Ascending aorta (tissue), 2 donors: ENCODE measurements around the gene PF4V1. TPM values are rescaled to one million over a fixed set of nuclear protein-coding genes. Genes with fewer than 3 reads are reported as not detected.

Experiments
- DNase-seq, 2 donors: peaks; one replicate each; pipeline ENCODE4 v3.0.0-alpha.2; 2019; ENCODE audit warnings: low spot score in 2 of 2
- H3K27ac ChIP-seq, 2 donors: fragments of 200-600 bp; sonication (generic); one replicate each; pipeline ENCODE4 v1.5.1; 2016 to 2017; ENCODE audit warnings: mild to moderate bottlenecking in 1 of 2
- H3K27me3 ChIP-seq: fragments of 200-600 bp; sonication (generic); one replicate; pipeline ENCODE4 v1.5.1; 2017
- H3K36me3 ChIP-seq, 2 donors: fragments of 200-600 bp; sonication (generic); one replicate each; pipeline ENCODE4 v1.5.1; 2016
- H3K4me1 ChIP-seq, 2 donors: fragments of 200-600 bp; sonication (generic); one replicate each; pipeline ENCODE4 v1.5.1; 2016 to 2017; ENCODE audit warnings: mild to moderate bottlenecking in 1 of 2
- H3K4me3 ChIP-seq, 2 donors: fragments of 200-600 bp; sonication (generic); one replicate each; pipeline ENCODE4 v1.5.1; 2016 to 2017; ENCODE audit warnings: mild to moderate bottlenecking in 1 of 2
- H3K9me3 ChIP-seq, 2 donors: fragments of 200-600 bp; sonication (generic); one replicate each; pipeline ENCODE4 v1.5.1; 2016
- CTCF ChIP-seq, 3 experiments: fragments of 200-600 bp in 2 of 3; fragments of 450-650 bp in 1 of 3; sonication (generic) in 2 of 3; IDR thresholded peaks; one replicate each; pipeline ENCODE4 v1.5.1; 2016 to 2019; ENCODE audit warnings: antibody characterized with exemption in 3 of 3, mild to moderate bottlenecking in 1 of 3, moderate library complexity in 1 of 3
- intact Hi-C: fragments of 100-400 bp; cut with DNase I; formaldehyde crosslinking; loops from one replicate; pipeline ENCODE4 v1.15.1; 2023
- total RNA-seq: library from RNA; depleted of rRNA; stranded (reverse); fragments of >200 nt; gene quantifications from one replicate; pipeline ENCODE4 v1.1.0, GENCODE V29; 2016

PF4V1 gene
- total RNA-seq, 1 donor from 2014 or later: not detected

- H3K4me3 ChIP-seq: no peak overlapping the region
- no peaks in the 10 kb centered on the region for H3K36me3 ChIP-seq
- DNase-seq: no peak
- H3K9me3 ChIP-seq: no peaks in the 10 kb centered on the region
- H3K4me1 ChIP-seq: no peaks in the 10 kb centered on the region
- H3K27ac ChIP-seq: no peak overlapping the region
- intact Hi-C loops: no loop called here
- H3K27me3 ChIP-seq: no peaks in the 10 kb centered on the region
- TF ChIP-seq CTCF (IDR thresholded peaks at IDR 0.05): no peak
Measured at GRCh38 chr4:73902038-73902637, 49.0 kb downstream of the PF4V1 start.

GRCh38 chr4:73902817-73903547, 49.9 kb downstream of the PF4V1 start:
- intact Hi-C loops: no loop called here
- no peak for TF ChIP-seq CTCF (IDR thresholded peaks at IDR 0.05)
- Histone ChIP-seq H3K9me3 (no peaks in the 10 kb centered on the region), H3K27me3 (no peaks in the 10 kb centered on the region), H3K36me3 (no peaks in the 10 kb centered on the region), H3K27ac (no peak overlapping the region), H3K4me1 (no peaks in the 10 kb centered on the region), H3K4me3 (no peak overlapping the region)
- no peak for DNase-seq

Other genes with a start within 250 kb of the PF4V1 start
- 1.4 TPM for gene RASSF6, start 232.9 kb upstream of the PF4V1 start, total RNA-seq
- gene CXCL8, start 112.7 kb upstream of the PF4V1 start, total RNA-seq: not detected
- not detected for gene CXCL6, start 16.6 kb upstream of the PF4V1 start, total RNA-seq
- gene CXCL1, start 16.1 kb downstream of the PF4V1 start, total RNA-seq: 18.0 TPM
- gene PF4, start 128.7 kb downstream of the PF4V1 start, total RNA-seq: 11.7 TPM
- gene PPBP, start 134.9 kb downstream of the PF4V1 start, total RNA-seq: not detected
- gene CXCL5, start 145.4 kb downstream of the PF4V1 start, total RNA-seq: not detected
- not detected for gene CXCL3, start 185.4 kb downstream of the PF4V1 start, total RNA-seq
- 254 TPM for gene CXCL2, start 245.9 kb downstream of the PF4V1 start, total RNA-seq